Measurements from ENCODE around the gene CAPZA1.

Gene CAPZA1

DNA sequence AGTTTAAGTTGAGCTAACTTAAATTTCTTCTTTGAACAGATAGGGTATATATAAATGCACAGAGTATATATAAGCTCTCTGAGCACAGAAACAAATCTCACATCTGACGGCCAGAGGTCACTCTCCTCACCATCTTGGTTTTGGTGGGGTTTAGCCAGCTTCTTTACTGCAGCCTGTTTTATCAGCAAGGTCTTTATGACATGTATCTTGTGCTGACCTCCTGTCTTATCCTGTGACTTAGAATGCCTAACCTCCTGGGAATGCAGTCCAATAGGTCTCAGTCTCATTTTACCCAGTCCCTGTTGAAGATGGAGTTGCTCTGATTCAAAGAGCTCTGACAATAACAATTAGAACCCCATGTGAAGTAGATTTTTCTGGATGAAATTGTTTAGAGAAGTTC lies 53.2 kb downstream of the CAPZA1 start:
- Mint-ChIP-seq H3K4me3 (peak overlapping the region; percentile 58 to 98 (median 97)), H3K4me1 (peaks cover 38% of the 10 kb centered on the region), H3K27me3 (ENCODE audit: low read depth) (no peaks in the 10 kb centered on the region), H3K36me3 (ENCODE audit: low read depth) (peaks cover 52% of the 10 kb centered on the region), H3K9me3 (no peaks in the 10 kb centered on the region), H3K27ac (peak overlapping the region; percentile 99)
- TF ChIP-seq, protein P1, sequence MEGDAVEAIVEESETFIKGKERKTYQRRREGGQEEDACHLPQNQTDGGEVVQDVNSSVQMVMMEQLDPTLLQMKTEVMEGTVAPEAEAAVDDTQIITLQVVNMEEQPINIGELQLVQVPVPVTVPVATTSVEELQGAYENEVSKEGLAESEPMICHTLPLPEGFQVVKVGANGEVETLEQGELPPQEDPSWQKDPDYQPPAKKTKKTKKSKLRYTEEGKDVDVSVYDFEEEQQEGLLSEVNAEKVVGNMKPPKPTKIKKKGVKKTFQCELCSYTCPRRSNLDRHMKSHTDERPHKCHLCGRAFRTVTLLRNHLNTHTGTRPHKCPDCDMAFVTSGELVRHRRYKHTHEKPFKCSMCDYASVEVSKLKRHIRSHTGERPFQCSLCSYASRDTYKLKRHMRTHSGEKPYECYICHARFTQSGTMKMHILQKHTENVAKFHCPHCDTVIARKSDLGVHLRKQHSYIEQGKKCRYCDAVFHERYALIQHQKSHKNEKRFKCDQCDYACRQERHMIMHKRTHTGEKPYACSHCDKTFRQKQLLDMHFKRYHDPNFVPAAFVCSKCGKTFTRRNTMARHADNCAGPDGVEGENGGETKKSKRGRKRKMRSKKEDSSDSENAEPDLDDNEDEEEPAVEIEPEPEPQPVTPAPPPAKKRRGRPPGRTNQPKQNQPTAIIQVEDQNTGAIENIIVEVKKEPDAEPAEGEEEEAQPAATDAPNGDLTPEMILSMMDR (IDR thresholded peaks at IDR 0.05; ENCODE audit: unreplicated experiment in 3 of 3): no peak

DNA sequence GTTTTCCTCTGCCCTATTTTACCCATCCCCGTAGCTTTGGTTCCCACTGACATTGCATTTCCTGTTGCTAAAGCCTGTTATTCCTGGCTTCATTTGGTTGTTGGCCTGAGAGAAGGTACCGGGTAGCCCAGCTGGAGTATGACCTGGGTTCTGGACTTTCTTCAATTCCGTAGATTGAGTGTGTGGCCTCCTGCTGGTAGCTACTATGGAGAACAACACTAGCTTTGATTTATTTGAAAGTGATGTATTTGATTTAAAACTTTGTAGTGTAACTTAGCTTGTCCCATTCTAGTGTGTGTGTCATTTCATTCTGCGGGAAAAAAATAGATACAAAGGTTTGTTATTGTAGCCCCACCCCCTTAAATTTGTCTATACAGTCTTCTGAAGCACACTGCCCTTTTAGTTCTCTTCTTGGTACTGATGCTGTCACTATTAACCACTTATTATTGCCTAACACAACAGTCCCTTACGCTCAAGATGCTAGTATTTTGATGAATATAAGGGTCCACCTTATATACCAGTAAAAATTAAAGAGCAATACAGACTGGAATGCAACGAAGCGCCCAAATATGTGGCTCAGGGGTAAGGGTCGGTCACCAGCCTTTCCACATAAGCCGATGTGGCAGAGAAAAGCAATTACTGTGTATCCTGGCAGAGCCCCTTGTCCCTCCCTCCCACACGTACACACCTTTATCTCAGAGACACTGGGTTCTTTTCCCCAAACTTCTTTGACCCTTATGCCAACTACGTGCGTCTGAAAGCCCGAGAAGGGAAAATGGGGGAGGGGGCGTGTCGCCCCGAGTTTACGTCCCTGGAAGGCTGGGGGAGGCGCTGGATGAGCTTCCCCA lies 54.2 kb downstream of the CAPZA1 start:
- H3K27ac Mint-ChIP-seq: peak overlapping the region; percentile 99
- H3K4me1 Mint-ChIP-seq: peaks cover 38% of the 10 kb centered on the region
- H3K9me3 Mint-ChIP-seq: no peaks in the 10 kb centered on the region
- no peaks in the 10 kb centered on the region for H3K27me3 Mint-ChIP-seq (ENCODE audit: low read depth)
- TF ChIP-seq, protein P1 (IDR thresholded peaks at IDR 0.05; ENCODE audit: unreplicated experiment in 3 of 3): peak; percentile 32 to 54 (median 54)
- H3K36me3 Mint-ChIP-seq (ENCODE audit: low read depth): peaks cover 50% of the 10 kb centered on the region
- H3K4me3 Mint-ChIP-seq: peak overlapping the region; percentile 97 to 98 (median 97)

DNA sequence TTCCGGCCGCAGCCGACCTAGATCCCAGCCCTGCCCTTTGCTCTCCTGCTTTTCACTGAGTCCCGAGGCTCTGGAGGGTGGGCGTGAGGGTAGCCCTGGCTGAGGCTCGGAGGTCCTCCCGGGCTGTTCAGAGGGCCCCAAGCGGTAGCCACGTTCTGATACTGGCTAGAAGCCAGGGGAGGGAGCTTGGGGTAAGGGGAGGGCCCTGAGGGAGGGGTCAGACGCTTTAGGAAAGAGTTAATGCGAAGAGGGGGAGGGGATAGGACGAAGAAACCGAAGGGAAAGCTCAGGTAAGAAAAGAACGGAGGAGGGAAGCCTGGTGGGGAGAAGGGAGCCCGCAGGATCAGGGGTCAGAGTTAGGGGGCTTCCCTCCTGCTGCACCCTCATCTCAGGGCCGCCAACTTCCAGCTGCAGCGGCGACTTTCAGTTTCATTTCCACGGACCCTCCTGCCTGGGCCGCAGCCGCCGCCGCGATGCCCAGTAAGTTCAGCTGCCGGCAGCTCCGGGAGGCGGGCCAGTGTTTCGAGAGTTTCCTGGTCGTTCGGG lies 54.9 kb downstream of the CAPZA1 start, which contains the start of gene MOV10:
MOV10 (plus strand) TSS at position 220 of the 546 bp plus-strand sequence; CDS start at position 474, 254 bp downstream.
- TF ChIP-seq, protein P1 (IDR thresholded peaks at IDR 0.05; ENCODE audit: unreplicated experiment in 3 of 3): no peak
- H3K36me3 Mint-ChIP-seq (ENCODE audit: low read depth): peaks cover 50% of the 10 kb centered on the region
- H3K4me1 Mint-ChIP-seq: peaks cover 38% of the 10 kb centered on the region
- H3K27ac Mint-ChIP-seq: peak within 1 kb of the TSS; percentile 99
- H3K27me3 Mint-ChIP-seq (ENCODE audit: low read depth): no peaks in the 10 kb centered on the region
- no peaks in the 10 kb centered on the region for H3K9me3 Mint-ChIP-seq
- H3K4me3 Mint-ChIP-seq: peak within 1 kb of the TSS; percentile 97 to 98 (median 97)

DNA sequence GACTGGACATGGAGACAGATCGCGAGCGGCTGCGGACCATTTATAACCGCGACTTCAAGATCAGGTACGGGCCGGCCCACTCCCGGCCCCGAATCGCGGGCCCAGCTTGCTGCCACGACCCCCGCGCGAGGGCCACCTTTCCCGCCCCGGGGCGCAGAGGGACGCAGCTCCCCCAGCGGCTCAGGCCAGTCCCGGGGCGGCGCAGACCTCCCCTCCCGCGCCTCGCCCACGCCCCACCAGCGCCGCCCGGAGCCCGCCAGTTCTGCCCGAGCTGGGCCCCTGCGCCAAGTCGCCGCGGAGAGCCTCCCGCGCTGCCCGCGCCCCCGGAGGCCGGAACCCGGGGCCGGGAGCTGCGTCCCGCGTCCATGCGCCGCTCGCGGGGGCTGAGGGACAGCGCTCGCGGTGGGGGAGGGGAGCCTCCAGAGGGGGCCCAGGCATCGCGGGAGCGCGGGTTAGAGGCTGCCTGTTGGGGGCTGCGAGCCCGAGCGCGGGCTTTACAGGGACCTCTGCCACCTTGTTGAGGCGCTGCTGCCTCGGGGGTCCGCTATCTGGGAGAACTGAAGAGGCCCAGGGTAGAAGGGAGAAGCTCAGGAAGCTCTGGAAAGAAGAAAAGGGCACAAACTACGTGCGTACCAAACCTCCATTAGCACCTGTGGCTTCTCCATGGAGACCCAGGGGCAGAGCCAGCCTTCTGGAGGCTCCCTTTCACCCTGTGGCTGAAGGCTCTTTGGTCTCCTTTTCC lies 55.5 kb downstream of the CAPZA1 start:
- peak overlapping the region; percentile 97 to 98 (median 97) for H3K4me3 Mint-ChIP-seq
- TF ChIP-seq, protein P1 (IDR thresholded peaks at IDR 0.05; ENCODE audit: unreplicated experiment in 3 of 3): peak in 1 of 3 experiments; percentile 10
- no peaks in the 10 kb centered on the region for H3K27me3 Mint-ChIP-seq (ENCODE audit: low read depth)
- H3K4me1 Mint-ChIP-seq: peaks cover 38% of the 10 kb centered on the region
- H3K27ac Mint-ChIP-seq: peak overlapping the region; percentile 99
- H3K36me3 Mint-ChIP-seq (ENCODE audit: low read depth): peaks cover 48% of the 10 kb centered on the region
- H3K9me3 Mint-ChIP-seq: peaks cover 3% of the 10 kb centered on the region

DNA sequence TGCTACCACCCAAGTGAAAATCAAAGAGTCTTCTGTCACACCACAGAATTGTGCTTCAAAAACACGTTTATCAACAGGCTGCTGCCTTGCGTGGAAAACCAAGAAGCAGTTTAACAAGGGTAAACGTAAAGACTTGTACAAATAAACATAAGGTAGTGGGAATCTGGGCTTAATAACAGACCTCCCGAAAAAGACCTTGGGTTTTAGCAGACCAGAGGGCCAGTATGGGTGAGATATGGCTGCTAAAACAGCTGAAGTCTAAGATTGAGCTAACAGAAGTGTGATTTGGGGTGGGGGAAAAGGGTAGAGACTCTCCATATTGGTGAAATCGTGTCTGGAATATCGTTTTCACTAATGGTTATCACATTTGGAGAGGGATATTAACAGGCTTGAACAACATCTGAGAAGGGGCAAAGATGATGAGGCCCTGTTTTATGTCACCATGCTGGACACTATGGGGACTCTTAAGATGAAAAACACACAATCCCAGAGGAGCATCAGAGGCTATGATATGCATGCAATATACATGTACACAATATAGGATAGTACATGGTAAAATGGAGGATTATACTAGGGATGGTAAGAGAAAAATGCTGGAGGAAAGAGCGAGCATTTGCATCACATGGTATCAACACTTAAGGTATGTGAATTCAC lies 56.2 kb downstream of the CAPZA1 start:
- no peaks in the 10 kb centered on the region for H3K27me3 Mint-ChIP-seq (ENCODE audit: low read depth)
- TF ChIP-seq, protein P1 (IDR thresholded peaks at IDR 0.05; ENCODE audit: unreplicated experiment in 3 of 3): no peak

More for the DNA sequence above, 56.2 kb downstream of the CAPZA1 start:
- peak overlapping the region; percentile 79 to 93 (median 80) for H3K27ac Mint-ChIP-seq
- peak overlapping the region; percentile 85 to 88 (median 87) for H3K4me3 Mint-ChIP-seq
- peaks cover 3% of the 10 kb centered on the region for H3K9me3 Mint-ChIP-seq
- H3K36me3 Mint-ChIP-seq (ENCODE audit: low read depth): peaks cover 45% of the 10 kb centered on the region
- peaks cover 38% of the 10 kb centered on the region for H3K4me1 Mint-ChIP-seq
